HEK293 (cell line): ENCODE measurements around the gene TRIM24.

Experiments used
- CTCF ChIP-seq: fragments of 450-650 bp; formaldehyde crosslinking; IDR thresholded peaks from 2 replicates; pipeline ENCODE4 v1.5.1; 2016; ENCODE audit warnings: missing biosample characterization, missing genetic modification characterization
- PATZ1 ChIP-seq: fragments of 450-650 bp; formaldehyde crosslinking; IDR thresholded peaks from 2 replicates; pipeline ENCODE4 v1.5.1; 2016; ENCODE audit warnings: missing biosample characterization, missing genetic modification characterization
- SP2 ChIP-seq: fragments of 450-650 bp; formaldehyde crosslinking; IDR thresholded peaks from 2 replicates; pipeline ENCODE4 v1.5.1; 2016; ENCODE audit warnings: missing biosample characterization, missing genetic modification characterization
- SP3 ChIP-seq: fragments of 450-650 bp; formaldehyde crosslinking; IDR thresholded peaks from 2 replicates; pipeline ENCODE4 v1.5.1; 2016; ENCODE audit warnings: missing biosample characterization, missing genetic modification characterization
- TCF7L2 ChIP-seq: IDR thresholded peaks from 2 replicates; pipeline ENCODE4 v1.6.1; 2011; ENCODE audit warnings: low read depth, mild to moderate bottlenecking, inconsistent platforms, low read length, moderate library complexity, borderline replicate concordance
- TSHZ1 ChIP-seq: fragments of 450-650 bp; formaldehyde crosslinking; IDR thresholded peaks from 2 replicates; pipeline ENCODE4 v1.5.1; 2016; ENCODE audit warnings: missing biosample characterization, missing genetic modification characterization, borderline replicate concordance
- ZBTB44 ChIP-seq: fragments of 450-650 bp; IDR thresholded peaks from 2 replicates; pipeline ENCODE4 v1.5.1; 2018; ENCODE audit warnings: missing biosample characterization, mild to moderate bottlenecking, missing genetic modification characterization
- ZNF19 ChIP-seq: fragments of 450-650 bp; formaldehyde crosslinking; IDR thresholded peaks from 2 replicates; pipeline ENCODE4; 2016; ENCODE audit warnings: missing biosample characterization, missing genetic modification characterization, low read depth
- ZNF274 ChIP-seq, 2 experiments: fragments of 200-500 bp in 1 of 2; fragments of 450-650 bp in 1 of 2; sonication (Bioruptor generic) in 1 of 2; formaldehyde crosslinking in 1 of 2; IDR thresholded peaks; 2 replicates each; pipeline versions ENCODE4 v1.5.1 to v1.6.1; 2014 to 2016; ENCODE audit warnings: borderline replicate concordance in 1 of 2, inconsistent platforms in 1 of 2, low read length in 1 of 2, missing biosample characterization in 1 of 2, missing genetic modification characterization in 1 of 2
- ZNF292 ChIP-seq: fragments of 450-650 bp; formaldehyde crosslinking; IDR thresholded peaks from 2 replicates; pipeline ENCODE4 v1.5.1; 2016; ENCODE audit warnings: low read depth, missing biosample characterization, missing genetic modification characterization, borderline replicate concordance
- ZNF449 ChIP-seq: fragments of 450-650 bp; formaldehyde crosslinking; IDR thresholded peaks from 2 replicates; pipeline ENCODE4 v1.5.1; 2017; ENCODE audit warnings: missing biosample characterization, mild to moderate bottlenecking, missing genetic modification characterization, moderate library complexity
- ZNF830 ChIP-seq: fragments of 450-650 bp; IDR thresholded peaks from 2 replicates; pipeline ENCODE4 v1.5.0; 2018; ENCODE audit warnings: missing biosample characterization, missing genetic modification characterization, low read depth, mild to moderate bottlenecking, moderate library complexity

- TF ChIP-seq PATZ1 (tag by site-specific recombination) (no peak), ZNF292 (tag by site-specific recombination) (no peak), ZNF449 (tag by site-specific recombination) (no peak), CTCF (no peak), SP2 (tag by site-specific recombination) (no peak), TSHZ1 (no peak), ZBTB44 (no peak), ZNF19 (tag by site-specific recombination) (no peak), ZNF830 (tag by site-specific recombination) (no peak), ZNF274 (IDR thresholded peaks at IDR 0.05; ENCODE audit: low read length) (no peak), ZNF274 (tag by site-specific recombination; IDR thresholded peaks at IDR 0.05; ENCODE audit: borderline replicate concordance) (no peak), SP3 (tag by site-specific recombination) (no peak), TCF7L2 (no peak)
Measured at GRCh38 chr7:138579671-138580070, 119.6 kb downstream of the TRIM24 start.
